ENCODE results near the gene REV3L.

Gene REV3L

DNA sequence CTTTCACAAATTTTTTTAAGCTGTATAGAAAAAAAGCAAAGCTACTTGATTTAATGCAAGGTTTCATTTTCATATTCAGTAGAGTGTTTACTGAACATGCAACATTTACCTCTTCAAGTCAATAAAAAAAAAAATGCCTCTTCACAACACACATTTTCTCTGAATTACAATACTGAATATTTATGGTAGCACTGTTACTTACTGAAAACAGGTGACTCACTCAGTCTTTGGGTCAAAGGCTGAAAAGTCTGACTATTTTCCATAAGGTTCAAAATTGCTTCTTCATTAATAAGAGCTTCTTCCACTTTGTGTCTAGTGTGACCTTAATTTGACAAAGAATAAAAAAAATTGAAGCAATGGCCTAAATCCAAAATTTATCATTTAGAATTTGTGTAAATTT lies 101.9 kb downstream of the REV3L start:
- Histone ChIP-seq H3K9me3 (ENCODE audit: low read depth, low read length) (no peaks in the 10 kb centered on the region), H3K36me3 (ENCODE audit: insufficient read depth, low read length) (peaks cover 28% of the 10 kb centered on the region), H3K27ac (no peak overlapping the region), H3K4me3 (no peak overlapping the region), H3K9ac (ENCODE audit: insufficient read length) (no peak overlapping the region)
- no peak for TF ChIP-seq POLR2AphosphoS5 (IDR thresholded peaks at IDR 0.05; ENCODE audit: borderline replicate concordance, low read depth, low read length)
- TF ChIP-seq EZH2 (IDR thresholded peaks at IDR 0.05), result no peak
- TF ChIP-seq FOXP2 (optimal IDR thresholded peaks at IDR 0.05; ENCODE audit: control extremely low read depth, extremely low read length, insufficient read depth), result no peak
- DNase-seq (ENCODE audit: low read depth, low spot score), result no peak

DNA sequence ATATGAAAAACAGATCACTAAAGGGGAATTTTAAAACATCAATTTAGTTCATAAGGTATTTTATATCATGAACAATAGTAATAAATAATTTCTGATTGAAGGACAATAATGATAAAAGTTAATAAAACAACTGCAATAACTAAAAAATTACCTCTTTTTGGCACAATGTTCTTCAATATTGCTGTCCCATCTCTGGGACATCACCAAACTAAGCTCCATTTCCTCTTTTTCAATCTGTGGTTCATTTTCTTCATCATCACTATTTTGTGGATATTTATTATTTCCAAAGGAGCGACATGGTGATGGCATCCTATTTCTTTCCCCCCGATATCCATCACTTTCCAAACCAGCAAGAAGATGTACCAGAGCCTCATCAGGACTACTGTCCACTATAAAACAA lies 103.2 kb downstream of the REV3L start:
- TF ChIP-seq FOXP2 (optimal IDR thresholded peaks at IDR 0.05; ENCODE audit: control extremely low read depth, extremely low read length, insufficient read depth) (no peak), EZH2 (IDR thresholded peaks at IDR 0.05) (no peak), POLR2AphosphoS5 (IDR thresholded peaks at IDR 0.05; ENCODE audit: borderline replicate concordance, low read depth, low read length) (no peak)
- H3K27ac ChIP-seq, result no peak overlapping the region
- H3K9ac ChIP-seq (ENCODE audit: insufficient read length), result no peak overlapping the region
- no peaks in the 10 kb centered on the region for H3K9me3 ChIP-seq (ENCODE audit: low read depth, low read length)
- no peak overlapping the region for H3K4me3 ChIP-seq
- no peak for DNase-seq (ENCODE audit: low read depth, low spot score)
- H3K36me3 ChIP-seq (ENCODE audit: insufficient read depth, low read length), result peaks cover 36% of the 10 kb centered on the region

DNA sequence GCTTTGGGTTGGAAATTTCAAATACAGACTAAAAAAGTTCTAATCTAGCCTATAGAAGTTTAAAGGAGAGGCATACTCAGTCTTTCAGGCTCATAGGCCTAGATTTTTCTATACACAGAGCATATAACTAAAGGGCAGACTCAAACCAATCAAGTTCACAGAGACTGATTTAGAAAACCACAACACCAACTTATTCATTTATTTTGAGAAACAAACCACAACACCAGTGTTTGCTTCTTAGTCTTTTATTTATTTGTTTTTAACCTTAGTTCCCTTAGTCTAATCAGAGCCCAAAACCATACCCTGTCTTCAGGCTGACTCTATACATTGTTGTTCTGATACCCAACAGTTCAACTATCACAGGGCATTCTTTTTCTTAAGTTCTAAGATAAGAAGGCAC lies 103.7 kb downstream of the REV3L start:
- no peak overlapping the region for H3K27ac ChIP-seq
- H3K9ac ChIP-seq (ENCODE audit: insufficient read length), result no peak overlapping the region
- H3K9me3 ChIP-seq (ENCODE audit: low read depth, low read length), result no peaks in the 10 kb centered on the region
- H3K4me3 ChIP-seq, result no peak overlapping the region
- no peak for DNase-seq (ENCODE audit: low read depth, low spot score)
- peaks cover 30% of the 10 kb centered on the region for H3K36me3 ChIP-seq (ENCODE audit: insufficient read depth, low read length)
- TF ChIP-seq EZH2 (IDR thresholded peaks at IDR 0.05) (no peak), FOXP2 (optimal IDR thresholded peaks at IDR 0.05; ENCODE audit: control extremely low read depth, extremely low read length, insufficient read depth) (no peak), POLR2AphosphoS5 (IDR thresholded peaks at IDR 0.05; ENCODE audit: borderline replicate concordance, low read depth, low read length) (no peak)

DNA sequence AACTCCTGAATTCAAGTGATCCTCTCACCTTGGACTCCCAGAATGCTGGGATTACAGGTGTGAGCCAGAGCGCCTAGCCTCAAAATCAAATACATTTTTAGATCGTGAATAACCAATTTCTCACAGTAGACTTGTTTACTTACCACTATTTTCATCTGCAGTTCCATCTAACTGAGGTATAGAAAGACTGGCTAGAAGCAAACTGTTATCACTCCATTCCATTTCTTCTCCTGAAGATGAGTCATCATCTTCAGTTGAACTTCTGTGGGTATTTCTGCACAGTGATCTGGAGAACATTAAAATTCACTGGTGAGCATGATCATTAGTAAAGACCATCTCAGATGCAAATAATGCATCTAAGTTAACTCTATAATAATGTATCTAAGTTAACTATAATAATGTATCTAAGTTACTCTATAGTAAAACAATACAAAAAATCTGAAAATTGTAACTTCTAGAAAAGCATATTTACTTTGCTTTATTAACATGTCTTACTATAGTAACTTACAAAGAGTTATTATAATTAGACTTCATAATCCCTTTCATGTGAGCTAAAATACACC lies 105.4 kb downstream of the REV3L start:
- H3K27ac ChIP-seq, result no peak overlapping the region
- peaks cover 28% of the 10 kb centered on the region for H3K36me3 ChIP-seq (ENCODE audit: insufficient read depth, low read length)
- no peak overlapping the region for H3K4me3 ChIP-seq
- no peak for DNase-seq (ENCODE audit: low read depth, low spot score)
- no peaks in the 10 kb centered on the region for H3K9me3 ChIP-seq (ENCODE audit: low read depth, low read length)
- TF ChIP-seq POLR2AphosphoS5 (IDR thresholded peaks at IDR 0.05; ENCODE audit: borderline replicate concordance, low read depth, low read length) (no peak), FOXP2 (optimal IDR thresholded peaks at IDR 0.05; ENCODE audit: control extremely low read depth, extremely low read length, insufficient read depth) (no peak), EZH2 (IDR thresholded peaks at IDR 0.05) (no peak)
- H3K9ac ChIP-seq (ENCODE audit: insufficient read length), result no peak overlapping the region

DNA sequence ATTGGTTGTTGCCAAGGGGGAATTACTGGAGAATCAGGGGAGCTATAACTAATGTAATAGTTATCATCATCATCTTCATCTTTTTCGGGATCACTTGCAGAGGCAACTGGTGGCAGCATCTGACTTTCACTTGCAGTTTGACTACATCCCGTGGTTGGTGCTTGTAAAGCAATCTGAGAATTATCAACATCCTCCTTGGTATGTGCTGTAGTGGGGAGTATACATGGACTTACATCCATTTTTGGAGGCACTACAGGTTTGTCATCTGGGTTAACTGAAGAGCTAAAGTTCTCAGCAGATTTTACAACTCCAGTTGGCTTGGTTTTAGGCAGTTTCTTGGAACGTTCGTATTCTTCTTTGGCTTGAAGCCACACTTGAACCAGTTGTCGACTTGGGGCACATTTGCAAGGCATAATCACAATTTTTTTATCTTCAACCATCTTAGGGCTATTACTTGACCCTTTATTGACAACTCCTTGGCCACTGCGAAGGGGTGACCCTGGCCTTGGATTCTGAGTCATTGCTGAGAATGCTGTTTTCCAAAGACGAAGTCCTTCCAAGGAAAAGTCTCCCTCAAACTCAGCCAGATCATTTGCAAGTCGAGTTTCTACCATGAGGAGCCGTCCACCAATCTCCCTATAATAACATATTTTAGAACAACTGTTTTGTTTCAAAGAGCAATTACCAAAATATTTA lies 115.5 kb downstream of the REV3L start:
- no peaks in the 10 kb centered on the region for H3K9me3 ChIP-seq (ENCODE audit: low read depth, low read length)
- H3K27ac ChIP-seq, result no peak overlapping the region
- H3K36me3 ChIP-seq (ENCODE audit: insufficient read depth, low read length), result peaks cover 11% of the 10 kb centered on the region
- TF ChIP-seq EZH2 (IDR thresholded peaks at IDR 0.05) (no peak), FOXP2 (optimal IDR thresholded peaks at IDR 0.05; ENCODE audit: control extremely low read depth, extremely low read length, insufficient read depth) (no peak), POLR2AphosphoS5 (IDR thresholded peaks at IDR 0.05; ENCODE audit: borderline replicate concordance, low read depth, low read length) (no peak)
- no peak overlapping the region for H3K9ac ChIP-seq (ENCODE audit: insufficient read length)
- H3K4me3 ChIP-seq, result no peak overlapping the region
- DNase-seq (ENCODE audit: low read depth, low spot score), result no peak

DNA sequence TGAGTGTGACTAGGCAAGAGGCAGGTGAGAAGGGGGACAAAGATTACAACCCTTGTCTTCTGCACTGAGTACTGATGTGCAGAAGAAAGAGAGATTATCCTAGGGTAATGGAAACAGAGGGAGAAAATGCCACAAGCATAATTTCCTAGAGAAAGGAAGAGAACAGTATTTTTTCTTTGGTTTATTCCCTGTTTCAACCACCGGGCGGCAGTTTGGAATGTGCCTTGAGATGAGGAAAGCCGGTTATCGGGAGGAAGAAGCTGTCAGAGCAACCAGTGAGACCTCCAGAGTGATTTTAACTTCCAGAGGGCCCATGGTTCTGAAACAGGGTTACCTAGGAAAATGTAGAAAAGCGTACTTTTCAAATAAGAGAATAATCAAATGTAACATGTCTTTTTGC lies 121.4 kb downstream of the REV3L start:
- Histone ChIP-seq H3K4me3 (no peak overlapping the region), H3K36me3 (ENCODE audit: insufficient read depth, low read length) (peaks cover 2% of the 10 kb centered on the region), H3K27ac (no peak overlapping the region), H3K9ac (ENCODE audit: insufficient read length) (no peak overlapping the region), H3K9me3 (ENCODE audit: low read depth, low read length) (no peaks in the 10 kb centered on the region)
- no peak for DNase-seq (ENCODE audit: low read depth, low spot score)
- no peak for TF ChIP-seq POLR2AphosphoS5 (IDR thresholded peaks at IDR 0.05; ENCODE audit: borderline replicate concordance, low read depth, low read length)
- TF ChIP-seq EZH2 (IDR thresholded peaks at IDR 0.05), result no peak
- no peak for TF ChIP-seq FOXP2 (optimal IDR thresholded peaks at IDR 0.05; ENCODE audit: control extremely low read depth, extremely low read length, insufficient read depth)

DNA sequence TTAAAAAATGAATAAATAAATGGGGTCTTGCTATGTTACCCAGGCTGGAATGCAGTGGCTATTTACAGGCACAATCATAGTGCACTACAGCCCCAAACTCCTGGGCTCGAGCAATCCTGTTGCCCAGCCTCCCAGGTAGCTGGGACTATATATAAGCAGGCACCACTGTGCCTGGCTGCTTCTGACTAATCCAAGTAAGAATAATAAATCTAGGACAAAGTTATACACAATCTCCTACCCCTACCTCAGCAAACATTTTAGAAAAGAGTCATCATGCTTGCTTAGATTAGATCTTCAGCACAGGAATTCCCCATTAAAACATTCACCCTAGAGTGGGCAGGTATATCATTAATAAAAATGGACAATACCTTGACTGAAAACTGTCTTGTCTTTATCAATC lies 124.6 kb downstream of the REV3L start:
- Histone ChIP-seq H3K9ac (ENCODE audit: insufficient read length) (no peak overlapping the region), H3K9me3 (ENCODE audit: low read depth, low read length) (no peaks in the 10 kb centered on the region), H3K27ac (no peak overlapping the region), H3K36me3 (ENCODE audit: insufficient read depth, low read length) (peaks cover 14% of the 10 kb centered on the region), H3K4me3 (no peak overlapping the region)
- TF ChIP-seq FOXP2 (optimal IDR thresholded peaks at IDR 0.05; ENCODE audit: control extremely low read depth, extremely low read length, insufficient read depth) (no peak), POLR2AphosphoS5 (IDR thresholded peaks at IDR 0.05; ENCODE audit: borderline replicate concordance, low read depth, low read length) (no peak), EZH2 (IDR thresholded peaks at IDR 0.05) (no peak)
- no peak for DNase-seq (ENCODE audit: low read depth, low spot score)

DNA sequence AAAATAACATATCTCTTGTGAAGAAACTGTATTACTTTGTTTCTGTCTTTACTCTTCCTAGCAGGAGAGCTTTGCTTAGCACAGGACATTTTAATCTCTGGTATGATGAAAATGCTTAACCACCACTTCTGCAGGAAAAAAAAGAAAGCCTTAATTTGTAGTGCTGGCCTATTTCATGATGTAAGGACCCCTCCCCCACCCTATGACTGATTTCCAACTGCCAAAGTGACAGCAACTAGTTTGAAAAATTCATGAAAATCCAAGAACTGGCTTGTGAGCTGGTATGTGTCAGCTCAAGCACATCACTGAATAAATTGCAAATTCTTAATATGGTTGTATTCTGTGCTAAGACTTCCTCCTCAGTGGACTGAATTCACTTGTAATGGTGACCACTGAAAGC lies 125.3 kb downstream of the REV3L start:
- Histone ChIP-seq H3K9me3 (ENCODE audit: low read depth, low read length) (no peaks in the 10 kb centered on the region), H3K4me3 (no peak overlapping the region), H3K27ac (no peak overlapping the region), H3K36me3 (ENCODE audit: insufficient read depth, low read length) (peaks cover 18% of the 10 kb centered on the region), H3K9ac (ENCODE audit: insufficient read length) (no peak overlapping the region)
- TF ChIP-seq FOXP2 (optimal IDR thresholded peaks at IDR 0.05; ENCODE audit: control extremely low read depth, extremely low read length, insufficient read depth) (no peak), POLR2AphosphoS5 (IDR thresholded peaks at IDR 0.05; ENCODE audit: borderline replicate concordance, low read depth, low read length) (no peak), EZH2 (IDR thresholded peaks at IDR 0.05) (no peak)
- no peak for DNase-seq (ENCODE audit: low read depth, low spot score)

Measured in SK-N-MC (cell line).